ENCODE data around the gene ODAD3.

DNA sequence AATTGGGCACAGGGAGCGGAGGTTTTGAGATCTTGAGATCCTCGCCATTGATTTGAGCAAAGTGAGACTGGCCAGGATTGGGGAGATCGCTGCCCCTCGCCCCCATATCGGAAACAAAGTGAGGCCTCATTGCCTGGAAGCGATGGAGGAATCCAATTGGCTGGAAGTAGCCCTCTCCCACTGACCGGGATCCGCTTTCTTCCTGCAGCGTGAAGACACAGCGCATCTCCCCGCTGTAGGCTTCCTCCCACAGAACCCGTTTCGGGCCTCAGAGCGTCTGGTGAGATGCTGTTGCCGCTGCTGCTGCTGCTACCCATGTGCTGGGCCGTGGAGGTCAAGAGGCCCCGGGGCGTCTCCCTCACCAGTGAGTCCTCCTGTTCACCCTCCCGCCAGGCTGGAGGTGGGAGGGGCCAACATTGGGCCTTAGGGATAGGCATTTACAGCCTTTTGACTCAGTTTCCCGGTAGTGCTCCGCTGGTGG lies 952 bp upstream of the ODAD3 start:
- TF ChIP-seq EZH2 (IDR thresholded peaks at IDR 0.05; ENCODE audit: insufficient read depth, poor library complexity, severe bottlenecking) (no peak), EZH2phosphoT487 (IDR thresholded peaks at IDR 0.05; ENCODE audit: insufficient read depth, low read depth) (no peak)
